ENCODE results near the gene ADGRV1. TPM values are rescaled to one million over a fixed set of nuclear protein-coding genes. Genes with fewer than 3 reads are reported as not detected.
A peak's percentile ranks its signal among the peaks of the same experiment; 100 is the strongest.

ADGRV1 gene
- total RNA-seq, 4 donors from 2014 or later: 0.28 to 6.5 (median 3.7) TPM

DNA sequence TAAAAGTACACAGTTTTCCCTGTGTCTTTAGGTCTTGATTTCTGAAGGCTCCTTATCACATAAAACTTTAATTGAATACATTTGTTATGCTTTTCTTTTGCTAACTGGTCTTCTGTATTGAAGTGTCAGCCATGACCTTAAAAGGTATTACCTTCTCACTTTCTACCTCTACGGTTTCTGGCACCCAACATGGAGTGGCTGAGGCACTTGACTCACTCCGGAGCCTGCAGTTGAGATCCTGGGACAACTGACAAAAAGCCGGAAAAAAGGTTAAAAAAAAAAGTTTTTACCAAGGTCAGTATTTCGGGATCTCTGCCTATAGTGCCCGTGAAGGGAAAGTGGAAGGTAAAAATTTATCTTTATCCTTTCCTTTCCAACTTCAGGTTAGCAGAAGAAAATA is 627.5 kb downstream of the ADGRV1 start:
- no peaks in the 10 kb centered on the region for H3K36me3 ChIP-seq
- DNase-seq: no peak

DNA sequence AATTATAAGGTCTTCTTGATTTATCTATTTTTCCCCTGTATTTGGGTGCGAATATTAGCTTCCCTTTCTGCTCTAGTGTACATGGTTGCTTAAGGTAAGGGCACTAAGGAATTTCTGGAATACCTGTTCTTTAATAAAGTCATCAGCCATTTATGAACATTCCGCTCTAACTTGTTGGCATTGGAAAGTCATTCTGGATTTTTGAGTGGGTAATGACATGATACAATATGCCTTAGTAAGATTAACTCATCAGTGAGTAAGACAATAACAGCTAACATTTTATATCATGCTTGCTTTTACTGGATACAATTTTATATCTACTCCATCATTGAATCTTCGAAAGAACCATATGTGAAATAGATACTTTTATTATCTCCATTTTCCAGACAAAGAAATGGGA is 628.4 kb downstream of the ADGRV1 start:
- Histone ChIP-seq H3K27me3 (no peaks in the 10 kb centered on the region), H3K27ac (no peak overlapping the region), H3K4me3 (no peak overlapping the region), H3K9me3 (no peaks in the 10 kb centered on the region), H3K36me3 (no peaks in the 10 kb centered on the region), H3K4me1 (peaks cover 0 to 13% (median 0%) of the 10 kb centered on the region in 4 donors)
- no peak for TF ChIP-seq POLR2A (IDR thresholded peaks at IDR 0.05)
- TF ChIP-seq, protein P1, sequence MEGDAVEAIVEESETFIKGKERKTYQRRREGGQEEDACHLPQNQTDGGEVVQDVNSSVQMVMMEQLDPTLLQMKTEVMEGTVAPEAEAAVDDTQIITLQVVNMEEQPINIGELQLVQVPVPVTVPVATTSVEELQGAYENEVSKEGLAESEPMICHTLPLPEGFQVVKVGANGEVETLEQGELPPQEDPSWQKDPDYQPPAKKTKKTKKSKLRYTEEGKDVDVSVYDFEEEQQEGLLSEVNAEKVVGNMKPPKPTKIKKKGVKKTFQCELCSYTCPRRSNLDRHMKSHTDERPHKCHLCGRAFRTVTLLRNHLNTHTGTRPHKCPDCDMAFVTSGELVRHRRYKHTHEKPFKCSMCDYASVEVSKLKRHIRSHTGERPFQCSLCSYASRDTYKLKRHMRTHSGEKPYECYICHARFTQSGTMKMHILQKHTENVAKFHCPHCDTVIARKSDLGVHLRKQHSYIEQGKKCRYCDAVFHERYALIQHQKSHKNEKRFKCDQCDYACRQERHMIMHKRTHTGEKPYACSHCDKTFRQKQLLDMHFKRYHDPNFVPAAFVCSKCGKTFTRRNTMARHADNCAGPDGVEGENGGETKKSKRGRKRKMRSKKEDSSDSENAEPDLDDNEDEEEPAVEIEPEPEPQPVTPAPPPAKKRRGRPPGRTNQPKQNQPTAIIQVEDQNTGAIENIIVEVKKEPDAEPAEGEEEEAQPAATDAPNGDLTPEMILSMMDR (IDR thresholded peaks at IDR 0.05): no peak
- DNase-seq: no peak

More for the DNA sequence above, 627.5 kb downstream of the ADGRV1 start:
- H3K4me3 ChIP-seq: no peak overlapping the region
- H3K27ac ChIP-seq: no peak overlapping the region
- H3K27me3 ChIP-seq: no peaks in the 10 kb centered on the region
- H3K9me3 ChIP-seq: no peaks in the 10 kb centered on the region
- TF ChIP-seq, protein P1 (IDR thresholded peaks at IDR 0.05): no peak
- TF ChIP-seq POLR2A (IDR thresholded peaks at IDR 0.05): no peak
- H3K4me1 ChIP-seq: peaks cover 0 to 13% (median 0%) of the 10 kb centered on the region in 4 donors

DNA sequence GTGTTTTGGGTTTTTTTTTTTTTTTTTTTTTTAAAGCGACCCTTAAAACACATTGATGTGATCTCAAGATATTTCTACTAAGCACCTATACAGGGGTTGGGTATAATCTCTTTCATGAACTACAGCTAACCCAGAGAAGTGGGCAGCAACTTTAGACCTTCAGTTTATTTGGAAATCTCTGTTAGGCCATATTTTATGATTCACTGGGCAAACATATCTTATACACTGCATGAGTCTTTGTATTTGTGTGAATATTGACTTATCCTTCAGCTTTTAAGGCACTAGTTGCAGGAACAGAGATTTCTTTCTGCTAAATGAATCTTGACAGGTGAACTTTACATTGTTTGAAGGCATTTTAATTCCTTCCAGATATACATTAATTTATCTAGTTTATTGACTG is 630.2 kb downstream of the ADGRV1 start:
- H3K27me3 ChIP-seq: no peaks in the 10 kb centered on the region
- H3K9me3 ChIP-seq: no peaks in the 10 kb centered on the region
- no peak for DNase-seq
- H3K4me1 ChIP-seq: peaks cover 0 to 10% (median 0%) of the 10 kb centered on the region in 4 donors
- H3K27ac ChIP-seq: no peak overlapping the region
- H3K4me3 ChIP-seq: no peak overlapping the region
- no peaks in the 10 kb centered on the region for H3K36me3 ChIP-seq
- TF ChIP-seq, protein P1 (IDR thresholded peaks at IDR 0.05): no peak
- no peak for TF ChIP-seq POLR2A (IDR thresholded peaks at IDR 0.05)

DNA sequence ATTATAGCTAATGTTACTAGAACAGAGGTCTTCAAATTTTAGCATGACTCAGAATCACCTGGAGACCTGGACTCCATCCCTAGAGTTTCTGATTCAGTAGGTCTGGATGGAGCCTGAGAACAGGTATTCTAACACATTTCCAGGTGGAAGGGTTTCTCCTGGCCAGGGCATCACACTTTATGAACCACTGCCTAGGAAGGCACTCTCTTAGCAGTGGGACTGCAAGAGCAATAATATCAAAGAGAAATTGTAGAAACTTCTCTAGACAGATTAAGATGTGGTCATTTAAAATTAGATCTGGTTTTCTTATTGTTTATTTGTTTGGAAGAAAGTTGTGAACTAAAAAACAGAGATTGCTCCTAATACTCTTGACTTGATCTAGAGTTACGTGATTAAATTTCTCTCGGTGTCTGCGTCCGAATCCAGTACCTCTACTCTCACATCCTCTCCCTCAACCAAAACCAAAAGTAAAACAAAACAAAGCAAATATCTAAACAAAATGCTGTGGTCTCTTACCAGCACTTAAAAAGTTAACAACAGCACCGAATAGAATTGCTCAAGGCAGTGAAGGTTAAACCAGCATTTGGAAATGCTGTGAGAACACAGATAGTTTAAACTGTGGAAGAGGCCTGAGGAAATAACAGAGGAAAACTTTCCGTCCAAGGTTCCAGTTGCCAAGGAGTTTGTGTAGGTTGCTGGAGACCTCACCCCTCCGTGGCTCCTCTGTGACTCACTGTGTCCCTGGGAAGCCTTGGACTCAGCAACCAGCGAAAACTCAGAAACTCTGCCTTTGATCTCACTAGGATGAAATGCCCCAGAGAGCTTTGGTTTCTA is 631.1 kb downstream of the ADGRV1 start:
- H3K27ac ChIP-seq: peak overlapping the region in 3 of 4 donors; percentile 3 to 62 (median 48)
- no peaks in the 10 kb centered on the region for H3K27me3 ChIP-seq
- TF ChIP-seq, protein P1 (IDR thresholded peaks at IDR 0.05): no peak
- no peak for TF ChIP-seq POLR2A (IDR thresholded peaks at IDR 0.05)
- no peaks in the 10 kb centered on the region for H3K9me3 ChIP-seq
- peak overlapping the region in 1 of 4 donors; percentile 22 for H3K4me3 ChIP-seq
- H3K36me3 ChIP-seq: no peaks in the 10 kb centered on the region
- DNase-seq: peak in 1 of 3 donors; percentile 56
- H3K4me1 ChIP-seq: peaks cover 0 to 6% (median 0%) of the 10 kb centered on the region in 4 donors

DNA sequence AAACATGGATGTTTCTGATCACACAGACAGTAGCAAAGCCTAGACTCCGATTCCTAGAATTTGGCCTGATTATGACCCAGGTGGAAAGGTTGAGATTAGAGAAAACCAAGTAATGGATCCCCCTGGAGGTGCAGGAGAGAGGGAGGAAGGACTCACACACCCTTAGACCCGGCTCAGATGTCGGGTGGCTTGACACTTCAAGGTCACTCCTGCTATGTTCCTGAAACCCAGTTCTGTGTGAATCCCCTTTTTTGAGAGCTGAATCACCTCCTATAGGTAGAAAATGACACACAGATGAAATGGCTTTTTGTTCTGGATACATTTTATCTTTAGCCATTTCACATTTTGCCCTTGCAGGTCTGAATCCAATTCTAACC is 631.7 kb downstream of the ADGRV1 start:
- Histone ChIP-seq H3K27me3 (no peaks in the 10 kb centered on the region), H3K4me3 (peak overlapping the region in 1 of 4 donors; percentile 22), H3K36me3 (no peaks in the 10 kb centered on the region), H3K4me1 (peaks cover 0 to 7% (median 0%) of the 10 kb centered on the region in 4 donors), H3K27ac (peak overlapping the region in 3 of 4 donors; percentile 3 to 62 (median 48)), H3K9me3 (no peaks in the 10 kb centered on the region)
- TF ChIP-seq, protein P1 (IDR thresholded peaks at IDR 0.05): no peak
- TF ChIP-seq POLR2A (IDR thresholded peaks at IDR 0.05): no peak
- DNase-seq: no peak

Measured in Peyer's patch (tissue), 4 donors.